Endothelial cell (in vitro differentiated cells): ENCODE data around the gene ID3. TPM values are rescaled to one million over a fixed set of nuclear protein-coding genes. Genes with fewer than 3 reads are reported as not detected.

Experiments
- DNase-seq: peaks from one replicate; pipeline ENCODE4 v3.0.0; 2021; ENCODE audit warnings: low spot score
- H3K27ac Mint-ChIP-seq: one replicate; pipeline ENCODE4 v1.8.0; 2021; ENCODE audit warnings: mixed read lengths, inconsistent platforms; ENCODE audit not compliant: unreplicated experiment
- H3K27me3 Mint-ChIP-seq: one replicate; pipeline ENCODE4 v1.8.0; 2021; ENCODE audit warnings: mild to moderate bottlenecking, moderate library complexity, mixed read lengths, inconsistent platforms; ENCODE audit not compliant: unreplicated experiment
- H3K36me3 Mint-ChIP-seq: one replicate; pipeline ENCODE4 v1.8.0; 2021; ENCODE audit warnings: mild to moderate bottlenecking, low read depth, mixed read lengths, inconsistent platforms; ENCODE audit not compliant: unreplicated experiment
- H3K4me1 Mint-ChIP-seq: one replicate; pipeline ENCODE4 v1.8.0; 2021; ENCODE audit warnings: mild to moderate bottlenecking, mixed read lengths, inconsistent platforms; ENCODE audit not compliant: unreplicated experiment
- H3K4me3 Mint-ChIP-seq: one replicate; pipeline ENCODE4 v1.8.0; 2021; ENCODE audit warnings: mild to moderate bottlenecking, mixed read lengths, inconsistent platforms; ENCODE audit not compliant: unreplicated experiment
- H3K9me3 Mint-ChIP-seq: one replicate; pipeline ENCODE4 v1.8.0; 2021; ENCODE audit warnings: mixed read lengths, inconsistent platforms; ENCODE audit not compliant: unreplicated experiment
- CTCF ChIP-seq: fragments of 200-600 bp; sonication (generic); IDR thresholded peaks from one replicate; pipeline ENCODE4 v1.5.0; 2021; ENCODE audit warnings: antibody characterized with exemption; ENCODE audit not compliant: unreplicated experiment
- total RNA-seq: library from RNA; stranded (reverse); fragmentation: NEBNext Ultra II Directional; extraction: Animal tissue kit (Norgen Biotek cat#: 25700); gene quantifications from one replicate; pipeline ENCODE4 v1.2.1, GENCODE V29; 2021; ENCODE audit not compliant: unreplicated experiment

ID3 gene
- total RNA-seq, 1 donor from 2014 or later = 240 TPM

- H3K4me3 Mint-ChIP-seq = no peak overlapping the region
- no peaks in the 10 kb centered on the region for H3K9me3 Mint-ChIP-seq
- peaks cover 55% of the 10 kb centered on the region for H3K4me1 Mint-ChIP-seq
- no peak for TF ChIP-seq CTCF
- H3K27ac Mint-ChIP-seq = no peak overlapping the region
- H3K36me3 Mint-ChIP-seq = peaks cover 6% of the 10 kb centered on the region
- peaks cover 7% of the 10 kb centered on the region for H3K27me3 Mint-ChIP-seq
- no peak for DNase-seq
These were observed 41.0 kb upstream of the ID3 start for GRCh38 chr1:23600283-23600682.

GRCh38 chr1:23599125-23599524 lies 39.8 kb upstream of the ID3 start:
- TF ChIP-seq CTCF = no peak
- Mint-ChIP-seq H3K27me3 (peaks cover 7% of the 10 kb centered on the region), H3K9me3 (no peaks in the 10 kb centered on the region), H3K4me1 (peaks cover 58% of the 10 kb centered on the region), H3K4me3 (no peak overlapping the region), H3K36me3 (peaks cover 6% of the 10 kb centered on the region), H3K27ac (peak overlapping the region; percentile 66)
- no peak for DNase-seq

GRCh38 chr1:23598424-23598823 lies 39.1 kb upstream of the ID3 start:
- Mint-ChIP-seq H3K27me3 (peaks cover 7% of the 10 kb centered on the region), H3K4me3 (no peak overlapping the region), H3K9me3 (no peaks in the 10 kb centered on the region), H3K36me3 (peaks cover 6% of the 10 kb centered on the region), H3K4me1 (peaks cover 61% of the 10 kb centered on the region), H3K27ac (peak overlapping the region; percentile 97)
- DNase-seq = peak; percentile 65
- TF ChIP-seq CTCF = no peak

GRCh38 chr1:23597635-23598388 lies 38.5 kb upstream of the ID3 start:
- Mint-ChIP-seq H3K4me1 (peaks cover 64% of the 10 kb centered on the region), H3K9me3 (no peaks in the 10 kb centered on the region), H3K4me3 (peak overlapping the region; percentile 44), H3K36me3 (peaks cover 6% of the 10 kb centered on the region), H3K27me3 (peaks cover 9% of the 10 kb centered on the region), H3K27ac (peak overlapping the region; percentile 97)
- no peak for DNase-seq
- TF ChIP-seq CTCF = no peak
